ENCODE results near the gene CDKN2C. TPM values are rescaled to one million over a fixed set of nuclear protein-coding genes. Genes with fewer than 3 reads are reported as not detected.

Gene CDKN2C
- total and polyA plus RNA-seq, 10 of the 15 experiments (the other 5 are each of a cell fraction or from before 2014, with no cell fraction given), result 3.3 to 11.7 (median 6.0) TPM

DNA sequence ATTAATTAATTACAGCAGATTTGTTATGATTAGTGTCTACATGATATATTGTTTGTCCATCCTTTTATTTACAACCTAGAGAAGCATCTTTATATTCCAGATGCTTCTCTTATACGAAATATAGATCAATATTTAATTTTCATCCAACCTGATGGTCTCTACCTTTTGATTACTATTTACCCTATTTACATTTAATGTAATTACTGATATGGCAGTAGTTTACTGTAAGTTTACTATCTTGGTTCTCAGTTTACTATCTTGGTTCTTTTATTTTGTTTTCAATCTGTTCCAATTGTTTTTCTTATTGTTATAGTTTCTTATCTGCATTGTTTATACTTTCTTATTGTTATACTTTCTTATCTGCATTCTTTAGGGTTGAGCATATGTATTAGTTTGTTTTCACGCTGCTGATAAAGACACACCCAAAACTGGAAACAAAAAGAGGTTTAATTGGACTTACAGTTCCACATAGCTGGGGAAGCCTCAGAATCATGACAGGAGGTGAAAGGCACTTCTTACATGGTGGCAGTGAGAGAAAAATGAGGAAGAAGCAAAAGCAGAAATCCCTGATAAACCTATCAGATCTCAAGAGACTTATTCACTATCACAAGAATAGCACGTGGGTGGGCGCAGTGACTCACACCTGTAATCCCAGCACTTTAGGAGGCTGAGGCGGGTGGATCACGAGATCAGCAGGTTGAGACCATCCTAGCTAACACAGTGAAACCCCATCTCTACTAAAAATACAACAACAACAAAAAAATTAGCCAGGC lies 38.9 kb upstream of the CDKN2C start:
- FAIRE-seq, result no peak
- no peak for ATAC-seq
- RAD21 ChIA-PET (ENCODE audit: unreplicated experiment), result interaction anchor here (2.0 kb wide), 1 partner anchor 156 kb away, joined by 6 read pairs; no protein-coding TSS in a partner anchor

More for the DNA sequence above, 38.9 kb upstream of the CDKN2C start:
- no peak overlapping the region for H3K9ac ChIP-seq (ENCODE audit: control insufficient read depth, insufficient read depth, low read length)
- no peaks in the 10 kb centered on the region for H3K27me3 ChIP-seq (replicated peaks in 1 of 2; ENCODE audit: control insufficient read depth in 2 of 2, insufficient read depth in 2 of 2, low read length in 1 of 2)
- intact Hi-C loops (cut with micrococcal nuclease; ENCODE audit: unreplicated experiment), result loop anchor here (5.0 kb wide), 1 partner anchor 36 kb away; no protein-coding TSS in a partner anchor
- H4K20me1 ChIP-seq (ENCODE audit: control insufficient read depth, insufficient read depth), result no peaks in the 10 kb centered on the region
- peaks cover 3% of the 10 kb centered on the region for H3K4me1 ChIP-seq (ENCODE audit: control insufficient read depth, insufficient read depth, low read length)
- no peaks in the 10 kb centered on the region; a peak in 1 of 4 replicates for H3K36me3 ChIP-seq (ENCODE audit: control insufficient read depth in 2 of 2, insufficient read depth in 2 of 2, low read length in 1 of 2)
- TF ChIP-seq NFYB (IDR thresholded peaks at IDR 0.05; ENCODE audit: insufficient read depth, low read depth, low read length) (no peak), STAT3 (IDR thresholded peaks at IDR 0.05; ENCODE audit: low read depth, low read length) (no peak), NFYA (IDR thresholded peaks at IDR 0.05; ENCODE audit: borderline replicate concordance, low read depth, low read length) (no peak), RBBP5 (conservative IDR thresholded peaks at IDR 0.05) (no peak), RAD21 (IDR thresholded peaks at IDR 0.05; ENCODE audit: insufficient read depth, low read depth, low read length) (no peak), KDM1A (IDR thresholded peaks at IDR 0.05; ENCODE audit: borderline replicate concordance) (no peak), EGR1 (IDR thresholded peaks at IDR 0.05; ENCODE audit: borderline replicate concordance in 1 of 2, low read depth in 2 of 2, low read length in 2 of 2) (no peak), IKZF2 (IDR thresholded peaks at IDR 0.05) (no peak), SUZ12 (IDR thresholded peaks at IDR 0.05; ENCODE audit: unreplicated experiment) (no peak), KLF5 (IDR thresholded peaks at IDR 0.05; ENCODE audit: partially characterized antibody) (no peak), TAF1 (IDR thresholded peaks at IDR 0.05; ENCODE audit: borderline replicate concordance, low read depth, low read length) (no peak), SPI1 (IDR thresholded peaks at IDR 0.05; ENCODE audit: borderline replicate concordance, insufficient read depth, low read depth, low read length) (no peak), CEBPB (IDR thresholded peaks at IDR 0.05; ENCODE audit: borderline replicate concordance in 1 of 2, low read depth in 2 of 2, low read length in 2 of 2) (no peak)
- TF ChIP-seq, protein P1, sequence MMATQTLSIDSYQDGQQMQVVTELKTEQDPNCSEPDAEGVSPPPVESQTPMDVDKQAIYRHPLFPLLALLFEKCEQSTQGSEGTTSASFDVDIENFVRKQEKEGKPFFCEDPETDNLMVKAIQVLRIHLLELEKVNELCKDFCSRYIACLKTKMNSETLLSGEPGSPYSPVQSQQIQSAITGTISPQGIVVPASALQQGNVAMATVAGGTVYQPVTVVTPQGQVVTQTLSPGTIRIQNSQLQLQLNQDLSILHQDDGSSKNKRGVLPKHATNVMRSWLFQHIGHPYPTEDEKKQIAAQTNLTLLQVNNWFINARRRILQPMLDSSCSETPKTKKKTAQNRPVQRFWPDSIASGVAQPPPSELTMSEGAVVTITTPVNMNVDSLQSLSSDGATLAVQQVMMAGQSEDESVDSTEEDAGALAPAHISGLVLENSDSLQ (IDR thresholded peaks at IDR 0.05), result no peak
- TF ChIP-seq, protein P2, sequence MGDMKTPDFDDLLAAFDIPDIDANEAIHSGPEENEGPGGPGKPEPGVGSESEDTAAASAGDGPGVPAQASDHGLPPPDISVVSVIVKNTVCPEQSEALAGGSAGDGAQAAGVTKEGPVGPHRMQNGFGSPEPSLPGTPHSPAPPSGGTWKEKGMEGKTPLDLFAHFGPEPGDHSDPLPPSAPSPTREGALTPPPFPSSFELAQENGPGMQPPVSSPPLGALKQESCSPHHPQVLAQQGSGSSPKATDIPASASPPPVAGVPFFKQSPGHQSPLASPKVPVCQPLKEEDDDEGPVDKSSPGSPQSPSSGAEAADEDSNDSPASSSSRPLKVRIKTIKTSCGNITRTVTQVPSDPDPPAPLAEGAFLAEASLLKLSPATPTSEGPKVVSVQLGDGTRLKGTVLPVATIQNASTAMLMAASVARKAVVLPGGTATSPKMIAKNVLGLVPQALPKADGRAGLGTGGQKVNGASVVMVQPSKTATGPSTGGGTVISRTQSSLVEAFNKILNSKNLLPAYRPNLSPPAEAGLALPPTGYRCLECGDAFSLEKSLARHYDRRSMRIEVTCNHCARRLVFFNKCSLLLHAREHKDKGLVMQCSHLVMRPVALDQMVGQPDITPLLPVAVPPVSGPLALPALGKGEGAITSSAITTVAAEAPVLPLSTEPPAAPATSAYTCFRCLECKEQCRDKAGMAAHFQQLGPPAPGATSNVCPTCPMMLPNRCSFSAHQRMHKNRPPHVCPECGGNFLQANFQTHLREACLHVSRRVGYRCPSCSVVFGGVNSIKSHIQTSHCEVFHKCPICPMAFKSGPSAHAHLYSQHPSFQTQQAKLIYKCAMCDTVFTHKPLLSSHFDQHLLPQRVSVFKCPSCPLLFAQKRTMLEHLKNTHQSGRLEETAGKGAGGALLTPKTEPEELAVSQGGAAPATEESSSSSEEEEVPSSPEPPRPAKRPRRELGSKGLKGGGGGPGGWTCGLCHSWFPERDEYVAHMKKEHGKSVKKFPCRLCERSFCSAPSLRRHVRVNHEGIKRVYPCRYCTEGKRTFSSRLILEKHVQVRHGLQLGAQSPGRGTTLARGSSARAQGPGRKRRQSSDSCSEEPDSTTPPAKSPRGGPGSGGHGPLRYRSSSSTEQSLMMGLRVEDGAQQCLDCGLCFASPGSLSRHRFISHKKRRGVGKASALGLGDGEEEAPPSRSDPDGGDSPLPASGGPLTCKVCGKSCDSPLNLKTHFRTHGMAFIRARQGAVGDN (IDR thresholded peaks at IDR 0.05), result no peak
- TF ChIP-seq, protein P3, sequence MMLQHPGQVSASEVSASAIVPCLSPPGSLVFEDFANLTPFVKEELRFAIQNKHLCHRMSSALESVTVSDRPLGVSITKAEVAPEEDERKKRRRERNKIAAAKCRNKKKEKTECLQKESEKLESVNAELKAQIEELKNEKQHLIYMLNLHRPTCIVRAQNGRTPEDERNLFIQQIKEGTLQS (IDR thresholded peaks at IDR 0.05; ENCODE audit: borderline replicate concordance, extremely low read depth, low read depth, low read length), result no peak
- H3K4me3 ChIP-seq, result no peak overlapping the region
- CTCF ChIA-PET, result interaction anchor here (0.8 to 2.7 kb wide), 6 partner anchors 14 to 260 kb away, joined by 3 to 87 read pairs (median 8); no protein-coding TSS in a partner anchor
- H2AFZ ChIP-seq (ENCODE audit: control insufficient read depth, low read depth, low read length), result no peak overlapping the region
- in situ Hi-C loops (cut with MboI), result no loop called here
- H3K9me3 ChIP-seq (replicated peaks; ENCODE audit: control insufficient read depth, insufficient read depth, low read length), result no peaks in the 10 kb centered on the region; the same call in 1 of the 3 replicates
- whole genome bisulfite sequencing (ENCODE audit: insufficient coverage, insufficient replicate concordance, low lambda C conversion rate, missing lambda C conversion rate), result 61% methylated on average over 6 of the region's 6 CpGs
- DNase-seq (ENCODE audit: low read depth, low spot score), result no peak
- no TSS peak for BruUV-seq (replicated peaks)
- POLR2A ChIA-PET, result interaction anchor here (0.6 kb wide), 1 partner anchor 35 kb away, joined by 3 read pairs; no protein-coding TSS in a partner anchor
- SMC1A ChIA-PET (ENCODE audit: uncharacterized antibody, unreplicated experiment), result interaction anchor here (0.6 to 2.9 kb wide), 3 partner anchors 28 to 259 kb away, joined by 3 to 44 read pairs (median 18); partner anchors contain the start of gene FAF1
- no peak overlapping the region for H3K4me2 ChIP-seq (ENCODE audit: control insufficient read depth, insufficient read depth)
- H3K79me2 ChIP-seq (ENCODE audit: control insufficient read depth, insufficient read depth, low read length), result peaks cover 19% of the 10 kb centered on the region
- H3K27ac ChIP-seq (ENCODE audit: control insufficient read depth, insufficient read depth), result no peak overlapping the region
